Stimulated activated CD4-positive, alpha-beta T cell treated with anti-CD3 and anti-CD28 coated beads, Interleukin-2, amount 100 ng/mL, for 4 hours (primary cell): ENCODE measurements around the gene L3MBTL2.
"Not testable (repeated sequence)": the region's sequence is repeated elsewhere in the genome, so short reads cannot be mapped to it uniquely, and the experiment has no call there.

Experiments
- DNase-seq: peaks from one replicate; pipeline ENCODE4 v3.0.0-alpha.2; 2020; ENCODE audit warnings: low read depth

L3MBTL2 gene

DNA sequence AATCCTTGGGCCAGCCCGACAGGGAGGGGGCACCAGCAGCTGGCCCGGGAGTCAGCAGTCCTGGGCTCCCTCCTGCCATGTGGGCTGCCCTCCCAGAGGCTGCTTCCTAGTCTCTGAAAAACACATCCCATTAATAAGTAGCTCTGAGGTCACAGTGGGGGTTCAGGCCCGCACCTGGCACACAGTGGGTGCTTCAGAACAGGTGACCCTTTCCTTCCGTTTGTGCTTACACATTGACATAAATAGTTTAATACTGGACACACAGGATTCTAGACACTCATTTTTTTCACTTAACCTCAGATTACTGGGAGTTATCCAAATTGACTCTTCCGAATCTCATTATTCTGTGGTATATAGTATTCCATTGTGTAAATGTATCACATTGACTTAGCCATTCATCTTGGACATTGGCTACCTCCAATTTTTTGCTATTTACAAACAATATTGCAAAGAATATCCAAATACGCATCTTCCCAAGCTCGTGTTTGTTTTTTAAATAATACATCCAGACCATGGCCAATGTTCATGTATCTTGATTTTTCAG is 36.1 kb downstream of the L3MBTL2 start:
- no peak for DNase-seq

- DNase-seq, result no peak
These were observed 37.4 kb downstream of the L3MBTL2 start for GRCh38 chr22:41242396-41243117.

- no peak for DNase-seq
These were observed 38.2 kb downstream of the L3MBTL2 start for GRCh38 chr22:41243361-41243760.

- no peak for DNase-seq
These were observed 40.9 kb downstream of the L3MBTL2 start for GRCh38 chr22:41245917-41246499.

GRCh38 chr22:41247703-41248102 is 42.6 kb downstream of the L3MBTL2 start:
- DNase-seq, result no peak

DNA sequence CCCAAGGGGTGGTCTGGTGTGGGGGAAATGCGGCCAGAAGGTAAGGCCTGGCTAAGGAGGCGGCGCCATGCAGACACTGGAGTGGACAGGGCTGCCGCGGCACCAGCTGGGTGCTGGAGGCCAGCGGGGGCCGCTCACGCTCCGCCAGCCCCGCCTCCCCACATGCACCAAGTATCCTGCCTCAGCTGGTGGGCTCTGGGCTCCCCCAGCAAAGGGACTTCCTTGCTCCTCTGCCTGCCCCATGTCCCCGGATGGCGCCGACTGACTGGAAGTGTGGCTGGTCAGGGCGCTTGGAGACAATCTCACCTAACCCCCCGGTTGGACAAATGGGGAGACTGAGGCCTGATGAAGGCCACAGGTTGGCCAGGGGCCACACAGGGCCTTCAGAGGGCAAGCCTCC is 43.2 kb downstream of the L3MBTL2 start:
- no peak for DNase-seq

DNA sequence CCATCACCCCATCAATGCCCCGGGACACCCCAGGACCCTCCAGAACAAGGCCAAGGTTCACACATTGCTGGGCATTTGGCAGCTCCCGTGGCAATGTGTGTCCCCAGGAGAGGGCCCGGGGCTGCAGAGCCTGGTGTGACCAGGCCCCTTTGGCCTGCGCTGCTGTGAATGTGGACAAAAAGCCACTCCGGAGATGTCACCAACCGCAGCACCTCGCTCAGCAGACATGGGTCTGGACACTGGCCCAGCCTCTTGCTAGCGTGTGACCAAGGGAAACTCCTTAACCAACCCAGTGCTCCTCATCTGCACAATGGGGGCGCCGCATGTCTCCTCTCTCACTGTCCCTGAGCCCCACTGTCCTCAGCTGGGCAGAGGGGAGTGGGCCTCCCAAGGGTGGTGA is 43.6 kb downstream of the L3MBTL2 start:
- no peak for DNase-seq

DNA sequence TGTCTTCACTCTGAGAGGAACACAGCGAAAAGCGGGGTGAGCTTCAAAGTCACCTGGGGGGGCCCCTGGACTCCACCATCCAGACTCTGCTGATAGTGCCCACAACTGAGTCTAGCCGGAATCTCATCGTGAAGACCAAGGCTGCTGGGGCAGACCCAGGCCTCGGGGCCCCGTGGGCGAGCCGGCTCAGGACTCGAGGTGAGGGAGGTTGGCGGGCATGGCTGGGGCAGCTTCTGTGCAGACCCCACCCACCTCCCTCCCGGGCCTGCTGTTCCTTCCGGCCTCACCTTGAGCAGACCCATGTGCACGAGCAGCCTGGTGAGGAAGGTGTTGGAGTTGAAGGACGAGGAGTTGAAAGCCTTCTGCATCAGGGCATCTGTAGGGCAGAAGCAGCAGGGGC is 44.3 kb downstream of the L3MBTL2 start:
- no peak for DNase-seq

DNA sequence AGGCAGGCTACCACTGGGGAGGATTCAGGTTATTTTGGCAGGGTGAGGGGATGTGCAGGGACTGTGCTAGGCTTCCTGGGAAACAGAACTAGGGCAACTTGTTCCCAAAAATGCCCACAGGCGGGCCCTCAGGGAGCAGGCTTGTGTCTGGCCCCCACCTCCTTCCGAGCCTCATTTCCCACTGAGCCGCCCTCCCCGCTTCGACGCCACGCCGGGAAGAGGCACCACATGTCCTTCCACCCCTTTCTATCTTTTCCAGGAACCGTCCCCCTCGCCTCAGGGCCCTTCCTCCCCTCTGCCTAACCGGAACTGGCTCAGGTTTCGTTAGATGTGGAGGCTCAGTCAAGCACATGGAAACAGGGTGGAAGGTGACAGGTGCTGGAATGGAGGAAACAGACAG is 45.0 kb downstream of the L3MBTL2 start:
- DNase-seq, result no peak

DNA sequence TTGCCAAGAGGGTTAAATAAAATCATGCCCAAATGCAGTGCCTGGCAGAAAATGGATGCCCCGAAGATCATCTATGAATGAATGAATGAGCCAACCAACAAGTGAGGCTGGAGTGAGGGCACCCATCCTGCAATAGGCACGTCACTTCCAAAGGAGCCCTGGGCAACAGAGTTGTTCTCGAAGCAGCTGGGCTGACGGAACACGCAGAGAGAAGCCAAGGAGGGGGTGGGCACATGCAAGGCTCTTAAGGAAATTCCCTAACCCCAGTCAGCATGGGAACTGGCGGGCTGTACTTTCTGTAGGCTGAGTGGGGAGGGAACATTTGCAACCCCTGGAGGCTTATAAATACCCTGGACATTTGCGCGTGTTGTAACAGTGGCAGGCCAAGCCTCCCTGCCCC is 47.3 kb downstream of the L3MBTL2 start:
- no peak for DNase-seq

GRCh38 chr22:41254230-41254629 is 49.1 kb downstream of the L3MBTL2 start:
- DNase-seq, result no peak

GRCh38 chr22:41256254-41257253 is 51.4 kb downstream of the L3MBTL2 start:
- no peak for DNase-seq

GRCh38 chr22:41257696-41258095 is 52.6 kb downstream of the L3MBTL2 start:
- DNase-seq, result no peak

DNA sequence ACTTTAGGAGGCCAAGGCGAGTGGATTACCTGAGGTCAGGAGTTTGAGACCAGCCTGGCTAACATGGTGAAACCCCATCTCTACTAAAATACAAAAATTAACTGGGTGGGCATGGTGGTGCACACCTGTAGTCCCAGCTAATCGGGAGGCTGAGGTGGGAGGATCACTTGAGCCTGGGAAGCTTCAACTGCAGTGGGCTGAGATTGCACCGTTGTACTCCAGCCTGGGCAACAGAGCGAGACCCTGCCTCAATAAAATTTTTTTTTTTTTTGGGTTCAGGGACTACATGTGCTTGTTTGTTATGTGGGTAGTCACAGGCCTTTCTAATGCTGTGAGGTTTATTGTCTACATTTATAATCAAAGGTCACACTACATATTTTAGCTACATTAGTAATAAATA is 54.6 kb downstream of the L3MBTL2 start:
- not testable (repeated sequence) for DNase-seq

- DNase-seq, result no peak
These were observed 55.8 kb downstream of the L3MBTL2 start for GRCh38 chr22:41260871-41261270.

GRCh38 chr22:41261541-41262249 is 56.6 kb downstream of the L3MBTL2 start:
- no peak for DNase-seq

GRCh38 chr22:41262250-41262765 is 57.2 kb downstream of the L3MBTL2 start:
- DNase-seq, result no peak

- no peak for DNase-seq
These were observed 58.6 kb downstream of the L3MBTL2 start for GRCh38 chr22:41263704-41264103.

DNA sequence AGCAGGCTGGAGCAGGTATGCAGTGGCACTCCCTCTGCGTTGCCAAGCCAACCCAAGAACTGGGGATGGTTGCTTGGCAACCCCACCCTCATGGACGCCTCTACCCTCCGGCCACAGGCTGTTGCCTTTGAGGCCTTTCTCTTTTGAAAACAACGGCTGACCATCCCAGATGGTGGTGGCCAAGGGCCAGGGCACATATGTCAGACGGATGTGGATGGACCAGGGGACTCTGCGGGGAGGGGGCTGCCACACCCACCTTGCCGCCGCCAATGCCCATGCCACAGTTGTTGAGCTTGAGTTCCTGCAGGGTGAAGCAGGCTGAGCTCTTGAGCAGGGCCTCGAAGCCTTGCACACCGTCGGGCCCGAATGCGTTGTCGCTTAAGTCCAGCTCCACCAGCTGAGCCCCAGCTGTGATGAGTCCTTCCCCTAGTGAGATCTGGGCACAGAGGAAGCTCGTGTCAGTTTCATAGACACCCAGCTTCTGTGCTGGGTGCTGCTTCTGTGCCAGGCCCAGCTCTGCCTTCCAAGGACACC is 59.4 kb downstream of the L3MBTL2 start:
- no peak for DNase-seq

- no peak for DNase-seq
These were observed 62.8 kb downstream of the L3MBTL2 start for GRCh38 chr22:41267958-41268357.

- DNase-seq, result no peak
These were observed 66.7 kb downstream of the L3MBTL2 start for GRCh38 chr22:41271787-41272186.
